SK-N-SH (cell line): ENCODE measurements around the gene SCGB1C2.

ENCODE experiments used
- CHD2 ChIP-seq: fragments of 150-350 bp; IDR thresholded peaks from 2 replicates; pipeline ENCODE4 v1.6.1; 2018; ENCODE audit warnings: low read length; ENCODE audit not compliant: partially characterized antibody
- CTCF ChIP-seq: fragments of 200-600 bp; sonication (generic); IDR thresholded peaks from 2 replicates; pipeline ENCODE4 v1.6.1; 2017; ENCODE audit warnings: antibody characterized with exemption, mild to moderate bottlenecking, moderate library complexity
- ELF1 ChIP-seq: IDR thresholded peaks from 2 replicates; pipeline ENCODE4 v1.4.0; 2012
- EP300 ChIP-seq, 2 experiments: IDR thresholded peaks; 2 replicates each; pipeline versions ENCODE4 v1.4.0 to v1.6.1; 2012; ENCODE audit warnings: borderline replicate concordance in 1 of 2, low read depth in 1 of 2, low read length in 1 of 2
- EZH2phosphoT487 ChIP-seq: fragments of 200-600 bp; sonication (generic); IDR thresholded peaks from 2 replicates; pipeline ENCODE4 v1.6.1; 2017; ENCODE audit warnings: low read depth, mixed run types, mild to moderate bottlenecking, antibody characterized with exemption, moderate library complexity, borderline replicate concordance
- FOXM1 ChIP-seq: IDR thresholded peaks from 2 replicates; pipeline ENCODE4 v1.4.0; 2012; ENCODE audit warnings: low read depth, mild to moderate bottlenecking
- MXI1 ChIP-seq: IDR thresholded peaks from 2 replicates; pipeline ENCODE4 v1.6.1; 2012; ENCODE audit warnings: mild to moderate bottlenecking, low read depth, low read length, improper control_type of control experiment
- RAD21 ChIP-seq: IDR thresholded peaks from 2 replicates; pipeline ENCODE4 v1.6.1; 2012; ENCODE audit warnings: mild to moderate bottlenecking, low read length
- RFX5 ChIP-seq: IDR thresholded peaks from 2 replicates; pipeline ENCODE4 v1.6.1; 2012; ENCODE audit warnings: mild to moderate bottlenecking, improper control_type of control experiment, low read length
- SIN3A ChIP-seq: IDR thresholded peaks from 2 replicates; pipeline ENCODE4 v1.6.1; 2012; ENCODE audit warnings: low read depth, mild to moderate bottlenecking, low read length, moderate library complexity, borderline replicate concordance
- SMC3 ChIP-seq: IDR thresholded peaks from 2 replicates; pipeline ENCODE4 v1.6.1; 2012; ENCODE audit warnings: low read depth, low read length, improper control_type of control experiment
- USF2 ChIP-seq: fragments of 150-350 bp; IDR thresholded peaks from 2 replicates; pipeline ENCODE4 v1.6.1; 2017; ENCODE audit warnings: antibody characterized with exemption, low read length, low read depth, borderline replicate concordance
- ZBTB33 ChIP-seq: IDR thresholded peaks from 2 replicates; pipeline ENCODE4 v1.4.0; 2012; ENCODE audit warnings: low read depth, borderline replicate concordance
- TF ChIP-seq, protein P1 (sequence below): IDR thresholded peaks from 2 replicates; pipeline ENCODE4 v1.6.1; 2012; ENCODE audit warnings: mild to moderate bottlenecking, low read depth, low read length, moderate library complexity

DNA sequence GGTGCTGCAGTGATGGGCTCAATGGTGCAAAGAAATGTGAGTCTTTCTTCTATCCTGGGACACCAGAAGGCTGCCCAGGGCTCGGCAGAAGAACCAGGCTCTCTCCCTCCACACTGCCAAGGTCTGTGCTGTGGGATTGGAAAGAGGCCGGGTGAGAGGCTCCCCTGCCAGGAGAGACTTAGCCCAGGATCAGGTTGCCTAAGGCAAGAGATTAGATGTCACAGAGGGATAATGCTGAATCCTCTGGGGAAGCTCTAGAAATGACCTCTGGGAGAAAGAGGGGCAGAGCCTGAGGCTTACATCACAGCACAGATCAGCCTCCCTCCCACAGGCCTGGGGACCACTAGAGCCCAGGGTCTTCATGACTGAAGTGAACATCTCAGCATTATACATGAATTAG is 49.8 kb downstream of the SCGB1C2 start:
- TF ChIP-seq, protein P1, sequence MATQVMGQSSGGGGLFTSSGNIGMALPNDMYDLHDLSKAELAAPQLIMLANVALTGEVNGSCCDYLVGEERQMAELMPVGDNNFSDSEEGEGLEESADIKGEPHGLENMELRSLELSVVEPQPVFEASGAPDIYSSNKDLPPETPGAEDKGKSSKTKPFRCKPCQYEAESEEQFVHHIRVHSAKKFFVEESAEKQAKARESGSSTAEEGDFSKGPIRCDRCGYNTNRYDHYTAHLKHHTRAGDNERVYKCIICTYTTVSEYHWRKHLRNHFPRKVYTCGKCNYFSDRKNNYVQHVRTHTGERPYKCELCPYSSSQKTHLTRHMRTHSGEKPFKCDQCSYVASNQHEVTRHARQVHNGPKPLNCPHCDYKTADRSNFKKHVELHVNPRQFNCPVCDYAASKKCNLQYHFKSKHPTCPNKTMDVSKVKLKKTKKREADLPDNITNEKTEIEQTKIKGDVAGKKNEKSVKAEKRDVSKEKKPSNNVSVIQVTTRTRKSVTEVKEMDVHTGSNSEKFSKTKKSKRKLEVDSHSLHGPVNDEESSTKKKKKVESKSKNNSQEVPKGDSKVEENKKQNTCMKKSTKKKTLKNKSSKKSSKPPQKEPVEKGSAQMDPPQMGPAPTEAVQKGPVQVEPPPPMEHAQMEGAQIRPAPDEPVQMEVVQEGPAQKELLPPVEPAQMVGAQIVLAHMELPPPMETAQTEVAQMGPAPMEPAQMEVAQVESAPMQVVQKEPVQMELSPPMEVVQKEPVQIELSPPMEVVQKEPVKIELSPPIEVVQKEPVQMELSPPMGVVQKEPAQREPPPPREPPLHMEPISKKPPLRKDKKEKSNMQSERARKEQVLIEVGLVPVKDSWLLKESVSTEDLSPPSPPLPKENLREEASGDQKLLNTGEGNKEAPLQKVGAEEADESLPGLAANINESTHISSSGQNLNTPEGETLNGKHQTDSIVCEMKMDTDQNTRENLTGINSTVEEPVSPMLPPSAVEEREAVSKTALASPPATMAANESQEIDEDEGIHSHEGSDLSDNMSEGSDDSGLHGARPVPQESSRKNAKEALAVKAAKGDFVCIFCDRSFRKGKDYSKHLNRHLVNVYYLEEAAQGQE, result no peak
- no peak for TF ChIP-seq SMC3
- no peak for TF ChIP-seq RFX5
- no peak for TF ChIP-seq ELF1
- no peak for TF ChIP-seq CTCF
- TF ChIP-seq EZH2phosphoT487, result no peak
- TF ChIP-seq FOXM1, result no peak
- TF ChIP-seq EP300 (IDR thresholded peaks at IDR 0.05; ENCODE audit: borderline replicate concordance in 1 of 2, low read depth in 1 of 2, low read length in 1 of 2), result no peak
- TF ChIP-seq CHD2, result no peak
- TF ChIP-seq MXI1, result no peak
- no peak for TF ChIP-seq SIN3A
- no peak for TF ChIP-seq ZBTB33
- no peak for TF ChIP-seq RAD21
- no peak for TF ChIP-seq USF2
